ENCODE data around the gene INTS11. TPM values are rescaled to one million over a fixed set of nuclear protein-coding genes. Genes with fewer than 3 reads are reported as not detected.
A peak's percentile ranks its signal among the peaks of the same experiment; 100 is the strongest.
"Not testable (repeated sequence)": the region's sequence is repeated elsewhere in the genome, so short reads cannot be mapped to it uniquely, and the experiment has no call there.

INTS11 gene
- total RNA-seq, 1 experiment from 2014 or later = 139 TPM

- H4K91ac ChIP-seq (ENCODE audit: insufficient read length, low read depth, low read length) = no peak overlapping the region
- H3K4me2 ChIP-seq (ENCODE audit: insufficient read depth, insufficient read length, low read length) = no peak overlapping the region
- DNase-seq = no peak
- no peak overlapping the region for H3K23ac ChIP-seq (ENCODE audit: insufficient read length, low read depth, low read length)
- no peak overlapping the region for H3K27ac ChIP-seq (ENCODE audit: insufficient read length, low read depth, low read length)
- no peak overlapping the region for H3K56ac ChIP-seq (ENCODE audit: insufficient read length, low read depth, low read length)
- Mint-ChIP-seq H3K4me1 (peaks cover 8 to 20% of the 10 kb centered on the region in 2 experiments), H3K36me3 (ENCODE audit: insufficient read depth in 1 of 3, low read depth in 3 of 3) (peaks cover 18 to 66% (median 59%) of the 10 kb centered on the region in 3 experiments), H3K27me3 (ENCODE audit: low read depth) (no peaks in the 10 kb centered on the region), H3K27ac (peak overlapping the region in 1 of 3 experiments; percentile 22; a peak in 1 of 7 replicates), H3K9me3 (no peaks in the 10 kb centered on the region), H3K4me3 (no peak overlapping the region)
- H3K27me3 ChIP-seq (ENCODE audit: insufficient read depth, low read length) = no peaks in the 10 kb centered on the region
- no peak overlapping the region for H3K18ac ChIP-seq (ENCODE audit: insufficient read length, low read depth, low read length)
- no peak overlapping the region for H3K9ac ChIP-seq (ENCODE audit: extremely low read depth, insufficient read length, low read length)
- no peak overlapping the region for H3K4ac ChIP-seq (ENCODE audit: low read depth, low read length)
- H3K79me2 ChIP-seq (ENCODE audit: insufficient read depth, low read length) = peaks cover 5% of the 10 kb centered on the region; the same call in 1 of the 2 replicates
- no CpG with 5 or more reads among the region's 6 CpGs for WGBS (ENCODE audit: extremely low coverage, insufficient read length, low lambda C conversion rate)
- peaks cover 5% of the 10 kb centered on the region for H4K20me1 ChIP-seq (ENCODE audit: control insufficient read depth, insufficient read depth, insufficient read length)
- no peak overlapping the region for H2AFZ ChIP-seq (ENCODE audit: low read length)
- H3K79me1 ChIP-seq (ENCODE audit: insufficient read depth, low read depth, low read length, poor library complexity, severe bottlenecking) = peaks cover 8% of the 10 kb centered on the region
- no peak overlapping the region for H4K5ac ChIP-seq (ENCODE audit: insufficient read length, low read depth, low read length)
- no peak overlapping the region for H2BK15ac ChIP-seq (ENCODE audit: low read depth, low read length)
- no peak overlapping the region for H2AK5ac ChIP-seq (ENCODE audit: insufficient read length, low read length)
- H3K14ac ChIP-seq (ENCODE audit: insufficient read depth, low read length) = no peak overlapping the region
- H3K23me2 ChIP-seq (ENCODE audit: insufficient read length, low read depth, low read length, poor library complexity, severe bottlenecking) = no peaks in the 10 kb centered on the region
- no peak overlapping the region for H4K8ac ChIP-seq (replicated peaks; ENCODE audit: insufficient read length, low read depth, low read length)
- H2BK12ac ChIP-seq (ENCODE audit: insufficient read length, low read depth, low read length) = no peak overlapping the region
- H2BK20ac ChIP-seq (ENCODE audit: low read depth, low read length, poor library complexity, severe bottlenecking) = no peak overlapping the region
- no peak overlapping the region for H3T11ph ChIP-seq (ENCODE audit: low read length)
- TF ChIP-seq CTCF (conservative IDR thresholded peaks at IDR 0.05) = no peak
- no peaks in the 10 kb centered on the region for H3K9me3 ChIP-seq (ENCODE audit: control insufficient read depth, low read depth, low read length)
- no peak overlapping the region for H2BK5ac ChIP-seq (ENCODE audit: insufficient read length, low read length)
- no peak overlapping the region for H2BK120ac ChIP-seq (ENCODE audit: low read depth, low read length, poor library complexity, severe bottlenecking)
- no peaks in the 10 kb centered on the region; the same call in 1 of the 2 replicates for H3K4me1 ChIP-seq (ENCODE audit: insufficient read depth, low read length)
These were observed 7.0 kb downstream of the INTS11 start for GRCh38 chr1:1317420-1317819.

DNA sequence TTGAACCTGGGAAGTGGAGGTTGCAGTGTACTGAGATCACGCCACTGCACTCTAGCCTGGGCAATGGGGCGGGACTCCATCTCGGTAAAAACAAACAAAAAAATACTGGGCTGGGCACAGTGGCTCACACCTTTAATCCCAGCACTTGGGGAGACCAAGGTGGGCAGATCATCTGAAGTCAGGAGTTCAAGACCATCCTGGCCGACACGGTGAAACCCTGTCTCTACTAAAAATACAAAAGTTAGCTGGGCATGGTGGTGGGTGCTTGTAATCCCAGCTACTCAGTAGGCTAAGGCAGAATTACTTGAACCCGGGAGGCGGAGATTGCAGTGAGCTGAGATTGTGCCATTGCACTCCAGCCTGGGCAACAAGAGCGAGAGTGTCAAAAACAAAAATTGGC is 8.3 kb downstream of the INTS11 start:
- not testable (repeated sequence) for H2AFZ ChIP-seq (ENCODE audit: low read length); H4K8ac ChIP-seq (replicated peaks; ENCODE audit: insufficient read length, low read depth, low read length); H2BK20ac ChIP-seq (ENCODE audit: low read depth, low read length, poor library complexity, severe bottlenecking); H3K27me3 ChIP-seq (ENCODE audit: insufficient read depth, low read length); H3K9ac ChIP-seq (ENCODE audit: extremely low read depth, insufficient read length, low read length); H3K27me3 Mint-ChIP-seq (ENCODE audit: low read depth); H3K27ac ChIP-seq (ENCODE audit: insufficient read length, low read depth, low read length); H3K14ac ChIP-seq (ENCODE audit: insufficient read depth, low read length); H3K23ac ChIP-seq (ENCODE audit: insufficient read length, low read depth, low read length); H3K4me2 ChIP-seq (ENCODE audit: insufficient read depth, insufficient read length, low read length); H3K4ac ChIP-seq (ENCODE audit: low read depth, low read length); H3K79me2 ChIP-seq (ENCODE audit: insufficient read depth, low read length); H2BK15ac ChIP-seq (ENCODE audit: low read depth, low read length); H3K9me3 Mint-ChIP-seq; H3K79me1 ChIP-seq (ENCODE audit: insufficient read depth, low read depth, low read length, poor library complexity, severe bottlenecking); H3K18ac ChIP-seq (ENCODE audit: insufficient read length, low read depth, low read length); H3K9me3 ChIP-seq (ENCODE audit: control insufficient read depth, low read depth, low read length); H3K23me2 ChIP-seq (ENCODE audit: insufficient read length, low read depth, low read length, poor library complexity, severe bottlenecking); H4K91ac ChIP-seq (ENCODE audit: insufficient read length, low read depth, low read length); DNase-seq; H3K56ac ChIP-seq (ENCODE audit: insufficient read length, low read depth, low read length); H3K4me1 ChIP-seq (ENCODE audit: insufficient read depth, low read length); H2AK5ac ChIP-seq (ENCODE audit: insufficient read length, low read length); H2BK120ac ChIP-seq (ENCODE audit: low read depth, low read length, poor library complexity, severe bottlenecking); H3T11ph ChIP-seq (ENCODE audit: low read length); H2BK5ac ChIP-seq (ENCODE audit: insufficient read length, low read length); H4K20me1 ChIP-seq (ENCODE audit: control insufficient read depth, insufficient read depth, insufficient read length); H2BK12ac ChIP-seq (ENCODE audit: insufficient read length, low read depth, low read length); H4K5ac ChIP-seq (ENCODE audit: insufficient read length, low read depth, low read length)
- no CpG with 5 or more reads among the region's 8 CpGs for WGBS (ENCODE audit: extremely low coverage, insufficient read length, low lambda C conversion rate)
- peaks cover 8 to 16% of the 10 kb centered on the region in 2 experiments for H3K4me1 Mint-ChIP-seq
- H3K4me3 Mint-ChIP-seq = 0 out of 5 replicates have a peak overlapping the region, but pooled peaks of 1 of the 2 experiments have one; percentile 5
- H3K27ac Mint-ChIP-seq = peak overlapping the region in 1 of 3 experiments; percentile 77; a peak in 1 of 7 replicates
- peaks cover 18 to 66% (median 61%) of the 10 kb centered on the region in 3 experiments for H3K36me3 Mint-ChIP-seq (ENCODE audit: insufficient read depth in 1 of 3, low read depth in 3 of 3)
